HG03575 (cell line): ENCODE results near the gene BTBD8.

Source experiments
- ATAC-seq: cut with Tn5 transposase; IDR thresholded peaks from one replicate; pipeline ENCODE4 v1.9.1; 2021; ENCODE audit not compliant: unreplicated experiment, insufficient number of reproducible peaks, low FRiP score; ENCODE audit errors: extremely low read depth

Gene BTBD8

DNA sequence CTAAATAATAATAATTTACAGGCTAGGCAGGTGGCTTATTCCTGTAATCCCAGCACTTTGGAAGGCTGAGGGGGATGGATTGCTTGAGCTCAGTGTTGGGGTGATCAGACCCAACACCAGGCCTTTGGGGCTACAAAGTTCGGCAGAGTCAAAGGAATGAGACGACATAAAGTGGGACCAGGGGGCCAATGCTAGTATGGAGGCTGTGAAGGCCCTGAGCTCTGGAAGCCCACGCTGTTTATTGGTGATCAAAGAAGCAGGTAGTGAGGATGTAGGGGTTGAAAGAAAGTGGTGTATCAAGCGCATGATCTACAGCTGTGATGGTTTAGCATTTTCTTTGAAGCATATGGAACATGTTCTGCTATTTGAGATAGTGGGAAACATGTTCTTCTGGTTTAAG lies 5.6 kb downstream of the BTBD8 start:
- ATAC-seq, result no peak

GRCh38 chr1:92087542-92087941 lies 7.4 kb downstream of the BTBD8 start:
- no peak for ATAC-seq

DNA sequence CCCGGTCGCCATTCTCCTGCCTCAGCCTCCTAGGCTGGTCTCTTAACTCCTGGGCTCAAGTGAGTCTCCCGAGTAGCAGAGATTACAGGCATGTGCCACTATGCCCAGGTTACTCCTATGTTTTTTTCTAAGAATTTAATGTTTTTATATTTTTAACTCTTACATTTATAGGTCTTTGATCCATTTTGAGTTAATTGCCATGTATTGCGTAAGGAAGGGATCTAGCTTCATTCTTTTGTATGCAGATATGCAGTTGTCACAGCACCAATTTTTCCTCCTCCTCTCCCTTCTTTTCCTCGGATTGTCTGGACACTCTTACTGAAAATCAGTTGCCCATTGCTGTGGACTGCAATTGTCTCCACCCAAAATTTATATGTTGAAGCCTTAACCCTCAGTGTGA lies 11.5 kb downstream of the BTBD8 start:
- no peak for ATAC-seq

- ATAC-seq, result no peak
Measured at GRCh38 chr1:92094090-92094489, 13.9 kb downstream of the BTBD8 start.

DNA sequence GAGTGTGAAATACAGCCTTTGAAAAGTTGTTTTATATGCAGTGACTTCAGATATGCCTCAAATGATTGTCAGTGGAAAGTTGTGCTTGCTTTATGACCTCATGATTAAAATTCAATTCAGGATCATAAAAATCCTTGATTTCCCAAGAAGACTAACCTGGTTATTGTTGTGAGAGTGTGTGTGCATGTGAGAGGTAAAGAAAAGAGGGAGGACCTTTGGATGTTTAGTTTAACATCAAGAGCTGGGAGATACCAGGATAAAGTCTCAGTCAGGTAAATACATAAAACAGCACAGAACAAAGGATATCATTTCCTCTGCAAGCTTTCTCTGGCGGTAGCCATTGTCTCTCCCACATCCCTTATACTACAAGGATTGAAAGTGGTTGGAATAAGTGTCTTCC lies 14.4 kb downstream of the BTBD8 start:
- no peak for ATAC-seq

GRCh38 chr1:92095874-92096273 lies 15.7 kb downstream of the BTBD8 start:
- no peak for ATAC-seq

DNA sequence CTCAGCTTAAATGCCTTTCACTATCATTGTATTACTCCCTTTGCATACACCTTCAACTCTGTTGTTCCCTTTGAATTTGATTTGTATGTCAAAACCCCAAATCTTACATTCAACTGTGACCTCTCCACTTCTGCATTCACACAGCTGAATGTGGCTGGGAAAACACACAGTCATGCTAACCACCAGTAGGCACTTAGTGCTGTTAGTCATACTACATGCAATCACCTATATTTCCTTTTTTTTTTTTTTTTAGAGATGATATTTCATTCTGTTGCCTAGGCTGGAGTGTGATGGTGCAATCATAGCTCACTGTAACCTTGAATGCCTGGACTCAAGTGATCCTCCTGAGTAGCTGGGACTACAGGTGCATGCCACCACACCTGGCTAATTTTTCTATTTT lies 16.2 kb downstream of the BTBD8 start:
- ATAC-seq, result no peak

GRCh38 chr1:92105546-92106081 lies 25.5 kb downstream of the BTBD8 start:
- no peak for ATAC-seq

DNA sequence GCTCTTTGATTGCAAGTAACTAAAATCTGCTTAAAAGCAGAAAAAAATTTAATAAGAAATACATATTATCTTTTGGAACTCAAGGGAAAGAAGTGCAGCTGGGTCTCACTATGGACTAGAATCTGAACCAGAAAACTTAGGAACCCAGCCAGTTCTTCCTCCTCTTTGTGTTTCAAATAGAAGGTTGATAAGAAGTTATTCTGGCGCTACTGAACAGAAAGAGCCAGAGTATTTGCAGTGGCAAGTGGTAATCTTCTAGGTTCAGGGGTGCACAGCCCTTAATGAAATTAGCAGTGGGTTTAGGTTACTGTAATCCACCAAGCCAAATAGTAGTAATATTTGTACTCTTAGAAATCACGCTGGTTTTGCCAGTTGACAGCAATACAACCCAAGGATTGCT lies 28.5 kb downstream of the BTBD8 start:
- no peak for ATAC-seq

- ATAC-seq, result no peak
Measured at GRCh38 chr1:92117526-92117925, 37.4 kb downstream of the BTBD8 start.

DNA sequence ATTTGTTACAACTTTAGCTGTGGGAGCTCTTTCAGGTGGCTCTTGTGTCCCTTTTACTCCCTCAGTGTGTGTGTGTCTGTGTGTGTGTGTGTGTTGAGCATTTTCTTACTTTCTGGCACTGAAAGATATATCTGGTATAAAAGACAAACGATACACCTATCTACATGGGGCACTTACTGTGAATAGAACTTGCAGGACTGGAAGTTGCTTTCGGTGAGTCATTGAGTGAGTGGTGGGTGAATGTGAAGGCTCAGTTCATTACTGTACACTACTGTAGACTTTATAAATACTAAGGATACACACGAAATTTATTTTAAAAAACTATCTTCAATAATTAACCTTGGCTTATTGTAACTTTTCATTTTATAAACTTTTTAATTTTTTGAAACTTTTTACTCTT lies 38.7 kb downstream of the BTBD8 start:
- ATAC-seq, result no peak

DNA sequence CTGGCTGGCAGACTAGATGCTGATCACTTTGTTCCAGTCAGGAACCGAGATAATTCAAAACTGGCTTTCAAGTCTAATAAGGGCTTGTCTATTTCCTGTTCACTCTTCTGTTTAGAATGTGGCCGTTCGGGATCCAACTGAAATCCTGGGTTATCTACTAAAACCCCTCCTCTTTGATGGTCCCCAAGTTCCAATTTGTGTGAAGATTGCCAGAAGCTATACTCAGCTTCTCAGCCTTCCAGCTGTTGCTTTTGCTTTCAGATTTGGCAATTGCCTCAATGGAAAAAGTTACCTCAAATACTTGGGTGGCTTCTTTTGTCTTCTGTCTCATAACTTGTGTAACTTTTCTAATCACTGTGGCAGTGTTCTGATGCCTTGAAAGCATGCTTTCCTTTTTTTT lies 43.7 kb downstream of the BTBD8 start:
- ATAC-seq, result no peak

- ATAC-seq, result no peak
Measured at GRCh38 chr1:92125204-92125603, 45.1 kb downstream of the BTBD8 start.

DNA sequence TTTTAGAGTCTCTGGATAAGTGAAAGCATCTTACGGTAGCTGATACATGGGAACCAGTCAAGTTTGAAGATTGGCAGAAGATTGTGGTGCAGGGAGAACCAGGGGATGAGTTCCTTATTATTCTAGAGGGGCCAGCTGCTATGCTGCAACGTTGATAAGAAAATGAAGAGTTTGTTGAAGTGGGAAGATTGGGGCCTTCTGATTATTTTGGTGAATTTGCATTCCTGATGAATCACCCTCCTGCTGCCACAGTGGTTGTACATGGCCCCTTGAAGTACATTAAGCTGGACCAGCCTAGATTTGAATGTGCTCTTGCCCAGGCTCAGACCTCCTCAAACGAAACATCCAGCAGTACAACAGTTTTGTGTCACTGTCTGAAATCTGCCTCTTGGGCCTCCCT lies 45.9 kb downstream of the BTBD8 start:
- no peak for ATAC-seq

DNA sequence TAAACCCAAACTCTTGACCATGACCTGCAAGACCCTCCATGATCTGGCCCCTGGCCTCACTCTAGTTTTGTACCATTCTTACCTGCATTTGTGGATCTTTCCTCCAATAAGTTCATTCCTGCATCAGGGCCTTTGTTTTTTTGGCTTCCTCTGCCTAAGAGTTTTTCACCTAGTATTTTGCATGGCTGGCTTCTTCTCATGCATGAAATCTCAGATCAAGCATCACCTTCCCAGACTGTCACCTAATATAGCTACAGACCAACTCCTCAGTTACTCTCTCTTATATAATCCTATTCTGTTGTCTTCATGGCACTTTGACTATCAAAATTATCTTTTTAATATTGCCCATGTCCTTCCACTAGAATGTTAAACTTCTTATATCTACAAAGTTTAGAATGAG lies 54.2 kb downstream of the BTBD8 start:
- ATAC-seq, result no peak

GRCh38 chr1:92136341-92136740 lies 56.2 kb downstream of the BTBD8 start:
- no peak for ATAC-seq

DNA sequence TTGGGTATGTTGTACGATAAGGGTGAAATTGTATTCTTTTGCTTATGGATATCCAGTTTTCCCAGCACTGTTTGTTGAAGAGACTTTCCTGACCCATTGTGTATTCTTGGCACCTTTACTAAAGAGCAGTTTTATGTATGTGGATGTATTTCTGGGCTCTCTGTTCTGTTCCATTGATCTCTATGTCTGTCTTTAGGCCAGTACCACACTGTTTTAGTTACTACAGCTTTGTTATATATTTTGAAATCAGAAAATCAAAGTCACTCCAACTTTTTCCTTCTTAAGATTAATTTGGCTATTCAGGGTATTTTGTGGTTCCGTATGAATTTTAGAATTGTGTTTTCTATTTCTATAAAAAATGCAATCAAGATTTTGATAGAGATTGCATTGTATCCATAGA lies 74.8 kb downstream of the BTBD8 start:
- no peak for ATAC-seq

GRCh38 chr1:92159593-92159992 lies 79.4 kb downstream of the BTBD8 start:
- no peak for ATAC-seq

GRCh38 chr1:92165389-92165788 lies 85.2 kb downstream of the BTBD8 start:
- ATAC-seq, result no peak

DNA sequence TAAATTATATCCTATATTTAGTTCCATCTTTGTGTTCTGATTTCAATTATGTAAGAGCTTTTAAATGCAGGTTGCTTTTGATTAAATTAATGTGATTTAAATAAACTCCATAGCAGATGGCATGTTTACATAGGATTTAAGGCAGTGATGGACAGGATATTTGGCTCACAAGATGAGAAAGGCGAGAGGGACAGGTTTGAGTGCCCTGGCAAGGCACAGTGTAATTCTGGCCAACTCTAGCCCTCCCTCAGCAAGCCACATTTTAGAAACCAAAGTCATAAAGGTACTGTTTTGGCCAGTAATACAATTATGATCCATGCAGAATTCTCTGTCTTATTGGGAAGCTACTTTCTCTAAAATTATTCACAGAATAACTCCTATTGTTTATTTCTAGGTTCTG lies 87.0 kb downstream of the BTBD8 start:
- ATAC-seq, result no peak

- no peak for ATAC-seq
Measured at GRCh38 chr1:92168657-92169056, 88.5 kb downstream of the BTBD8 start.
